Neural cell (in vitro differentiated cells): ENCODE results near the gene HIKESHI. TPM values are rescaled to one million over a fixed set of nuclear protein-coding genes. Genes with fewer than 3 reads are reported as not detected.

Experiments used
- H2AFZ ChIP-seq: fragments of 200-600, 300-800 bp; sonication (generic), shearing (Covaris generic); 2 replicates; pipeline ENCODE4 v1.6.0; 2014; ENCODE audit warnings: low read depth, mild to moderate bottlenecking, antibody characterized with exemption, low read length, moderate library complexity
- H3F3A ChIP-seq: fragments of 200-600 bp; shearing (Covaris generic); 2 replicates; pipeline ENCODE4 v1.6.1; 2016; ENCODE audit warnings: mild to moderate bottlenecking, moderate library complexity, mixed read lengths, antibody characterized with exemption, low read length; ENCODE audit not compliant: insufficient read depth, poor library complexity, severe bottlenecking
- H3K27ac ChIP-seq: fragments of 200-600, 300-800 bp; sonication (generic), shearing (Covaris generic); 2 replicates; pipeline ENCODE4 v1.5.1; 2014; ENCODE audit warnings: mild to moderate bottlenecking, low read length, moderate library complexity
- H3K27me3 ChIP-seq: fragments of 300-800, 200-600 bp; sonication (generic), shearing (Covaris generic); 2 replicates; pipeline ENCODE4 v1.6.0; 2014; ENCODE audit warnings: mild to moderate bottlenecking, low read depth, low read length, moderate library complexity; ENCODE audit not compliant: insufficient read depth
- H3K36me3 ChIP-seq: fragments of 300-800, 200-600 bp; sonication (generic), shearing (Covaris generic); 2 replicates; pipeline ENCODE4 v1.5.1; 2014; ENCODE audit warnings: mild to moderate bottlenecking, antibody characterized with exemption, low read length, moderate library complexity; ENCODE audit not compliant: insufficient read depth
- H3K4me2 ChIP-seq: fragments of 300-800, 200-600 bp; sonication (generic), shearing (Covaris generic); 2 replicates; pipeline ENCODE4 v1.6.0; 2014; ENCODE audit warnings: mild to moderate bottlenecking, low read length
- H3K4me3 ChIP-seq: fragments of 300-800, 200-600 bp; sonication (generic), shearing (Covaris generic); 2 replicates; pipeline ENCODE4 v1.5.1; 2014; ENCODE audit warnings: mild to moderate bottlenecking, low read length, moderate library complexity
- H3K79me2 ChIP-seq: fragments of 200-600 bp; shearing (Covaris generic); replicated peaks from 2 replicates; pipeline ENCODE4 v1.6.0; 2014; ENCODE audit warnings: mild to moderate bottlenecking, low read length, moderate library complexity; ENCODE audit not compliant: insufficient read depth
- H3K9ac ChIP-seq: fragments of 300-800, 200-600 bp; sonication (generic), shearing (Covaris generic); 2 replicates; pipeline ENCODE4 v1.6.1; 2016; ENCODE audit warnings: mild to moderate bottlenecking, low read length, mixed read lengths
- H3K9me2 ChIP-seq: fragments of 200-600 bp; shearing (Covaris generic); 2 replicates; pipeline ENCODE4 v1.6.1; 2016; ENCODE audit warnings: mild to moderate bottlenecking, low read length, mixed read lengths; ENCODE audit not compliant: insufficient read depth
- H3K9me3 ChIP-seq: fragments of 200-600, 300-800 bp; sonication (generic), shearing (Covaris generic); 2 replicates; pipeline ENCODE4 v1.6.1; 2016; ENCODE audit warnings: mild to moderate bottlenecking, mixed run types, low read length, moderate library complexity, mixed read lengths
- H4K20me1 ChIP-seq: fragments of 200-600 bp; shearing (Covaris generic); 2 replicates; pipeline ENCODE4 v1.6.1; 2016; ENCODE audit warnings: mild to moderate bottlenecking, mixed run types; ENCODE audit not compliant: insufficient read depth
- EP300 ChIP-seq: fragments of 450-650 bp; conservative IDR thresholded peaks from 2 replicates; pipeline ENCODE4 v1.6.1; 2014; ENCODE audit warnings: antibody characterized with exemption, mild to moderate bottlenecking, moderate library complexity; ENCODE audit not compliant: poor library complexity, severe bottlenecking
- EZH2 ChIP-seq: fragments of 200-600, 300-800 bp; shearing (Covaris generic), sonication (generic); IDR thresholded peaks from 2 replicates; pipeline ENCODE4 v1.6.1; 2014; ENCODE audit warnings: antibody characterized with exemption, low read length, borderline replicate concordance, mild to moderate bottlenecking; ENCODE audit not compliant: insufficient read depth, poor library complexity, severe bottlenecking
- MXI1 ChIP-seq: fragments of 450-650 bp; conservative IDR thresholded peaks from 2 replicates; pipeline ENCODE4 v1.6.1; 2014; ENCODE audit warnings: antibody characterized with exemption, mild to moderate bottlenecking; ENCODE audit not compliant: poor library complexity, severe bottlenecking
- POLR2AphosphoS5 ChIP-seq: IDR thresholded peaks from 2 replicates; pipeline ENCODE4 v1.6.1; 2012
- RAD21 ChIP-seq: fragments of 450-650 bp; conservative IDR thresholded peaks from 2 replicates; pipeline ENCODE4 v1.6.1; 2014; ENCODE audit warnings: antibody characterized with exemption, mild to moderate bottlenecking, moderate library complexity
- SMC3 ChIP-seq: fragments of 450-650 bp; conservative IDR thresholded peaks from 2 replicates; pipeline ENCODE4 v1.6.1; 2014; ENCODE audit warnings: antibody characterized with exemption, mild to moderate bottlenecking, moderate library complexity; ENCODE audit not compliant: poor library complexity
- TAF1 ChIP-seq: IDR thresholded peaks from 2 replicates; pipeline ENCODE4 v1.6.1; 2012; ENCODE audit warnings: low read depth
- polyA plus RNA-seq: library from polyadenylated mRNA; depleted of rRNA; stranded (reverse); fragments of >200 nt; gene quantifications from 2 replicates; pipeline ENCODE4 v1.2.3, GENCODE V29; 2014
- TF ChIP-seq, protein P1 (sequence below): IDR thresholded peaks from 2 replicates; pipeline ENCODE4 v1.6.1; 2012; ENCODE audit warnings: borderline replicate concordance
- TF ChIP-seq, protein P2 (sequence below): fragments of 450-650 bp; IDR thresholded peaks from 2 replicates; pipeline ENCODE4 v1.5.1; 2014; ENCODE audit warnings: antibody characterized with exemption, mild to moderate bottlenecking, moderate library complexity; ENCODE audit not compliant: poor library complexity, severe bottlenecking

HIKESHI gene
- polyA plus RNA-seq, 1 donor from 2014 or later: 180 TPM

DNA sequence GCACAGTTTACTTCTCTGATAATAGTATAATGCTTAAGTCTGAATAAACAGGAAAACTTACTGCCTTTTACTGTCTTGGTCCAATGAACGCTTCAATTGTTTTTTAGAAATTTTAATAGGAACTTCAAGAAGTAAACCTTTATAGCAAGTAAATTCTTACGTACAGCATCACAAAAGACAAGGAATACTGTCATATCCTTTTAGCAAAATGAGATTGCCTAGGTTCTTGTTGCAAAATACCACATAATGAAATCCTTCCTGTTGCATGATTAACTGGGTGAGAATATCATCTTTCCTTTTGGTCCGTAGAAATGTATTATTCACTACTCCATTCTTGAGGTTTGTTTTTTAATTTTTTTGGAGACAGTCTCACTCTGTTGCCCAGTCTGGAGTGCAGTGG lies 22.3 kb upstream of the HIKESHI start:
- no peaks in the 10 kb centered on the region for H3K27me3 ChIP-seq
- H3K4me3 ChIP-seq: no peak overlapping the region
- H3K9me3 ChIP-seq: no peaks in the 10 kb centered on the region
- no peaks in the 10 kb centered on the region for H3F3A ChIP-seq
- H3K79me2 ChIP-seq: no peaks in the 10 kb centered on the region
- H2AFZ ChIP-seq: no peak overlapping the region
- no peak overlapping the region for H3K27ac ChIP-seq
- TF ChIP-seq TAF1: no peak
- TF ChIP-seq EP300: no peak
- TF ChIP-seq, protein P1, sequence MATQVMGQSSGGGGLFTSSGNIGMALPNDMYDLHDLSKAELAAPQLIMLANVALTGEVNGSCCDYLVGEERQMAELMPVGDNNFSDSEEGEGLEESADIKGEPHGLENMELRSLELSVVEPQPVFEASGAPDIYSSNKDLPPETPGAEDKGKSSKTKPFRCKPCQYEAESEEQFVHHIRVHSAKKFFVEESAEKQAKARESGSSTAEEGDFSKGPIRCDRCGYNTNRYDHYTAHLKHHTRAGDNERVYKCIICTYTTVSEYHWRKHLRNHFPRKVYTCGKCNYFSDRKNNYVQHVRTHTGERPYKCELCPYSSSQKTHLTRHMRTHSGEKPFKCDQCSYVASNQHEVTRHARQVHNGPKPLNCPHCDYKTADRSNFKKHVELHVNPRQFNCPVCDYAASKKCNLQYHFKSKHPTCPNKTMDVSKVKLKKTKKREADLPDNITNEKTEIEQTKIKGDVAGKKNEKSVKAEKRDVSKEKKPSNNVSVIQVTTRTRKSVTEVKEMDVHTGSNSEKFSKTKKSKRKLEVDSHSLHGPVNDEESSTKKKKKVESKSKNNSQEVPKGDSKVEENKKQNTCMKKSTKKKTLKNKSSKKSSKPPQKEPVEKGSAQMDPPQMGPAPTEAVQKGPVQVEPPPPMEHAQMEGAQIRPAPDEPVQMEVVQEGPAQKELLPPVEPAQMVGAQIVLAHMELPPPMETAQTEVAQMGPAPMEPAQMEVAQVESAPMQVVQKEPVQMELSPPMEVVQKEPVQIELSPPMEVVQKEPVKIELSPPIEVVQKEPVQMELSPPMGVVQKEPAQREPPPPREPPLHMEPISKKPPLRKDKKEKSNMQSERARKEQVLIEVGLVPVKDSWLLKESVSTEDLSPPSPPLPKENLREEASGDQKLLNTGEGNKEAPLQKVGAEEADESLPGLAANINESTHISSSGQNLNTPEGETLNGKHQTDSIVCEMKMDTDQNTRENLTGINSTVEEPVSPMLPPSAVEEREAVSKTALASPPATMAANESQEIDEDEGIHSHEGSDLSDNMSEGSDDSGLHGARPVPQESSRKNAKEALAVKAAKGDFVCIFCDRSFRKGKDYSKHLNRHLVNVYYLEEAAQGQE: no peak
- TF ChIP-seq, protein P2, sequence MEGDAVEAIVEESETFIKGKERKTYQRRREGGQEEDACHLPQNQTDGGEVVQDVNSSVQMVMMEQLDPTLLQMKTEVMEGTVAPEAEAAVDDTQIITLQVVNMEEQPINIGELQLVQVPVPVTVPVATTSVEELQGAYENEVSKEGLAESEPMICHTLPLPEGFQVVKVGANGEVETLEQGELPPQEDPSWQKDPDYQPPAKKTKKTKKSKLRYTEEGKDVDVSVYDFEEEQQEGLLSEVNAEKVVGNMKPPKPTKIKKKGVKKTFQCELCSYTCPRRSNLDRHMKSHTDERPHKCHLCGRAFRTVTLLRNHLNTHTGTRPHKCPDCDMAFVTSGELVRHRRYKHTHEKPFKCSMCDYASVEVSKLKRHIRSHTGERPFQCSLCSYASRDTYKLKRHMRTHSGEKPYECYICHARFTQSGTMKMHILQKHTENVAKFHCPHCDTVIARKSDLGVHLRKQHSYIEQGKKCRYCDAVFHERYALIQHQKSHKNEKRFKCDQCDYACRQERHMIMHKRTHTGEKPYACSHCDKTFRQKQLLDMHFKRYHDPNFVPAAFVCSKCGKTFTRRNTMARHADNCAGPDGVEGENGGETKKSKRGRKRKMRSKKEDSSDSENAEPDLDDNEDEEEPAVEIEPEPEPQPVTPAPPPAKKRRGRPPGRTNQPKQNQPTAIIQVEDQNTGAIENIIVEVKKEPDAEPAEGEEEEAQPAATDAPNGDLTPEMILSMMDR: no peak
- no peak for TF ChIP-seq MXI1
- no peak for TF ChIP-seq SMC3
- no peak for TF ChIP-seq EZH2
- TF ChIP-seq RAD21: no peak
- no peak for TF ChIP-seq POLR2AphosphoS5
- peaks cover 3% of the 10 kb centered on the region for H3K36me3 ChIP-seq
- no peaks in the 10 kb centered on the region for H3K9me2 ChIP-seq
- no peaks in the 10 kb centered on the region for H4K20me1 ChIP-seq
- H3K9ac ChIP-seq: no peak overlapping the region
- H3K4me2 ChIP-seq: no peak overlapping the region

DNA sequence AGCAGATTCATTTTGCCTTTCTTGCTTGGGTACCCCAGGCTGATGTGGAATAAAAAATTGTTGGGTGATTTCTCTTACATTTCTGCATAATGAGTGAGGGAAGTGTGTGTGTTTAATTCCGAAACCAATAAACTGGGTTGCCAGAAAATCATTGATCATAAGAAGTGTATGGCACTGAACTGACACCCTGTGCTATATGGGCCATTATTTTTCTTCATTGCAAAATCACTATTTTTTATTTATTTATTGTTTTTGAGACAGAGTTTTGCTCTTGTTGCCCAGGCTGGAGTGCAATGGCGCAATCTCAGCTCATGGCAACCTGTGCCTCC lies 14.6 kb upstream of the HIKESHI start:
- TF ChIP-seq TAF1 (no peak), POLR2AphosphoS5 (no peak), SMC3 (no peak), EZH2 (no peak), EP300 (no peak), MXI1 (no peak), RAD21 (no peak)
- TF ChIP-seq, protein P2: no peak
- TF ChIP-seq, protein P1: no peak
- no peak overlapping the region for H3K4me2 ChIP-seq
- no peaks in the 10 kb centered on the region for H3K36me3 ChIP-seq
- H4K20me1 ChIP-seq: no peaks in the 10 kb centered on the region
- no peak overlapping the region for H3K4me3 ChIP-seq
- H3F3A ChIP-seq: no peaks in the 10 kb centered on the region
- H3K9ac ChIP-seq: no peak overlapping the region
- no peaks in the 10 kb centered on the region for H3K79me2 ChIP-seq
- H3K27ac ChIP-seq: no peak overlapping the region
- no peak overlapping the region for H2AFZ ChIP-seq
- H3K9me3 ChIP-seq: no peaks in the 10 kb centered on the region
- H3K9me2 ChIP-seq: no peaks in the 10 kb centered on the region
- H3K27me3 ChIP-seq: no peaks in the 10 kb centered on the region
